ENCODE measurements around the gene TMEM187. TPM values are rescaled to one million over a fixed set of nuclear protein-coding genes. Genes with fewer than 3 reads are reported as not detected.

Gene TMEM187
- total and polyA plus RNA-seq, 8 donors = 3.9 to 13.5 (median 6.3) TPM

- H3K36me3 ChIP-seq = peaks cover 0 to 11% of the 10 kb centered on the region in 2 donors
- no peaks in the 10 kb centered on the region for H3K9me3 ChIP-seq
- H3K27me3 ChIP-seq = peaks cover 0 to 4% of the 10 kb centered on the region in 2 donors
- intact Hi-C loops (cut with DNase I) = loop anchor here in 1 of 2 donors (10.0 kb wide), 1 partner anchor 179 kb away; the partner anchor contains the start of gene PLXNB3
- H3K27ac ChIP-seq = peak within 1 kb of the TSS; percentile 48 to 66
- H3K4me3 ChIP-seq = peak within 1 kb of the TSS; percentile 27 to 60
- H3K4me1 ChIP-seq = peaks cover 0 to 49% of the 10 kb centered on the region in 2 donors
- DNase-seq (peak in 2 of 4 donors; percentile 78 to 91), ATAC-seq (peak; percentile 74)
- TF ChIP-seq CTCF (IDR thresholded peaks at IDR 0.05) = no peak
Observed at GRCh38 chrX:153944140-153944799, 28.3 kb upstream of the TMEM187 start, which contains the start of gene RENBP. Gene RENBP, minus strand, starts transcription at chrX:153944643. Its CDS starts 33 bp downstream, at chrX:153944610.

GRCh38 chrX:153944800-153945150 is 27.8 kb upstream of the TMEM187 start:
- Histone ChIP-seq H3K36me3 (peaks cover 0 to 16% of the 10 kb centered on the region in 2 donors), H3K4me1 (peaks cover 0 to 54% of the 10 kb centered on the region in 2 donors), H3K9me3 (no peaks in the 10 kb centered on the region), H3K4me3 (peak overlapping the region; percentile 27 to 60), H3K27me3 (peaks cover 0 to 4% of the 10 kb centered on the region in 2 donors), H3K27ac (peak overlapping the region in 1 of 2 donors; percentile 66)
- peak; percentile 19 for ATAC-seq
- no peak for TF ChIP-seq CTCF (IDR thresholded peaks at IDR 0.05)
- intact Hi-C loops (cut with DNase I) = loop anchor here in 1 of 2 donors (10.0 kb wide), 1 partner anchor 180 kb away; the partner anchor contains the start of gene PLXNB3
- no peak for DNase-seq

- Histone ChIP-seq H3K4me1 (peaks cover 0 to 54% of the 10 kb centered on the region in 2 donors), H3K27ac (peak overlapping the region in 1 of 2 donors; percentile 41), H3K9me3 (no peaks in the 10 kb centered on the region), H3K4me3 (no peak overlapping the region), H3K27me3 (peaks cover 0 to 4% of the 10 kb centered on the region in 2 donors), H3K36me3 (peaks cover 0 to 26% of the 10 kb centered on the region in 2 donors)
- no peak for TF ChIP-seq CTCF (IDR thresholded peaks at IDR 0.05)
- intact Hi-C loops (cut with DNase I) = loop anchor here in 1 of 2 donors (10.0 kb wide), 1 partner anchor 181 kb away; the partner anchor contains the start of gene PLXNB3
- DNase-seq = no peak
- ATAC-seq = no peak
Observed at GRCh38 chrX:153945956-153946943, 26.3 kb upstream of the TMEM187 start.

GRCh38 chrX:153947009-153947769 is 25.4 kb upstream of the TMEM187 start:
- H3K4me3 ChIP-seq = no peak overlapping the region
- intact Hi-C loops (cut with DNase I) = loop anchor here in 1 of 2 donors (10.0 kb wide), 1 partner anchor 182 kb away; the partner anchor contains the start of gene PLXNB3

More at GRCh38 chrX:153947009-153947769, 25.4 kb upstream of the TMEM187 start:
- peaks cover 0 to 35% of the 10 kb centered on the region in 2 donors for H3K36me3 ChIP-seq
- H3K9me3 ChIP-seq = no peaks in the 10 kb centered on the region
- peaks cover 0 to 47% of the 10 kb centered on the region in 2 donors for H3K4me1 ChIP-seq
- ATAC-seq (peak; percentile 87), DNase-seq (peak in 3 of 4 donors; percentile 62 to 86 (median 82))
- peak overlapping the region in 1 of 2 donors; percentile 61 for H3K27ac ChIP-seq
- TF ChIP-seq CTCF (IDR thresholded peaks at IDR 0.05) = peak; percentile 71 to 74
- no peaks in the 10 kb centered on the region for H3K27me3 ChIP-seq
